HCT116 (cell line): ENCODE results near the gene PARVA. TPM values are rescaled to one million over a fixed set of nuclear protein-coding genes. Genes with fewer than 3 reads are reported as not detected.

ENCODE experiments used
- ATAC-seq: fragments of 200-7000 bp; cut with Tn5 transposase; 2 replicates; pipeline ENCODE4 v1.9.1; 2020; ENCODE audit warnings: mild to moderate bottlenecking, moderate library complexity
- BruUV-seq: library from RNA; stranded (reverse); fragments of 400-500 nt; replicated peaks from 2 replicates; lab custom pipeline; 2021; lab: Mats Ljungman, UMichigan
- CTCF ChIA-PET: fragments of 300-600 bp; sonication (Branson Sonifier 250); formaldehyde crosslinking; loops from one replicate; lab custom pipeline; 2021; ENCODE audit warnings: antibody characterized with exemption; lab: Charles Lee
- POLR2A ChIA-PET: fragments of 300-600, 350-600 bp; sonication (Branson Sonifier 250); formaldehyde crosslinking; loops from one replicate; lab custom pipeline; 2021; ENCODE audit warnings: antibody characterized with exemption; lab: Charles Lee
- RAD21 ChIA-PET, 2 experiments: fragments of 300-600 bp; sonication (Branson Sonifier 250); formaldehyde crosslinking; loops; one replicate each; lab custom pipeline; 2023; ENCODE audit warnings: low total read pairs in 2 of 2; ENCODE audit not compliant: uncharacterized antibody in 2 of 2, unreplicated experiment in 2 of 2, low non-redundant PET in 1 of 2; lab: Charles Lee
- DNase-seq: peaks from one replicate; pipeline ENCODE4 v3.0.0-alpha.2; 2010; ENCODE audit warnings: low read depth, low spot score
- H2AFZ ChIP-seq: fragments of 200-600 bp; shearing (Covaris generic), sonication (generic); 2 replicates; pipeline ENCODE4 v1.6.1; 2017; ENCODE audit warnings: low read depth, mixed run types, mixed read lengths, antibody characterized with exemption, low read length; ENCODE audit not compliant: poor library complexity, severe bottlenecking
- H3K27ac ChIP-seq: 2 replicates; pipeline ENCODE4 v1.5.1; 2012; ENCODE audit warnings: low read depth, low read length
- H3K27me3 ChIP-seq: fragments of 200-600 bp; sonication (generic); 2 replicates; pipeline ENCODE4 v1.6.1; 2016; ENCODE audit warnings: mixed run types, low read length, mixed read lengths; ENCODE audit not compliant: insufficient read depth
- H3K36me3 ChIP-seq, 2 experiments: fragments of 200-500 bp in 1 of 2; fragments of 200-600 bp in 1 of 2; sonication (Bioruptor generic) in 1 of 2; sonication (generic) in 1 of 2; 2 replicates each; pipeline versions ENCODE4 v1.5.1 to v1.6.1; 2014 to 2016; ENCODE audit warnings: low read length in 2 of 2, inconsistent platforms in 1 of 2, mixed read lengths in 1 of 2, mixed run types in 1 of 2; ENCODE audit not compliant: insufficient read depth in 2 of 2, control insufficient read depth in 1 of 2
- H3K4me1 ChIP-seq, 2 experiments: fragments of 200-600 bp in 1 of 2; sonication (generic) in 1 of 2; 2 replicates each; pipeline versions ENCODE4 v1.5.1 to v1.6.1; 2012 to 2017; ENCODE audit warnings: low read length in 2 of 2, inconsistent platforms in 1 of 2, mild to moderate bottlenecking in 1 of 2, mixed read lengths in 1 of 2, mixed run types in 1 of 2, moderate library complexity in 1 of 2; ENCODE audit not compliant: insufficient read depth in 2 of 2, control insufficient read depth in 1 of 2
- H3K4me2 ChIP-seq: fragments of 200-600 bp; sonication (generic); 2 replicates; pipeline ENCODE4 v1.6.1; 2017; ENCODE audit warnings: mixed run types, low read length, mixed read lengths
- H3K4me3 ChIP-seq, 2 experiments: fragments of 200-600 bp in 1 of 2; sonication (generic) in 1 of 2; replicated peaks in 1 of 2; 2 replicates each; pipeline ENCODE4 v1.5.1; 2011 to 2016; ENCODE audit warnings: low read length in 2 of 2, control low read depth in 1 of 2, low read depth in 1 of 2, mild to moderate bottlenecking in 1 of 2, mixed read lengths in 1 of 2, mixed run types in 1 of 2
- H3K79me2 ChIP-seq: fragments of 200-600 bp; sonication (generic); 2 replicates; pipeline ENCODE4 v1.6.1; 2017; ENCODE audit warnings: mild to moderate bottlenecking, mixed run types, low read length, moderate library complexity, mixed read lengths; ENCODE audit not compliant: insufficient read depth
- H3K9ac ChIP-seq: fragments of 200-600 bp; sonication (generic); 2 replicates; pipeline ENCODE4 v1.6.1; 2016; ENCODE audit warnings: low read length, mixed read lengths
- H3K9me2 ChIP-seq: fragments of 200-600 bp; sonication (generic), shearing (Covaris generic); 2 replicates; pipeline ENCODE4 v1.6.1; 2017; ENCODE audit warnings: mixed run types, mild to moderate bottlenecking, moderate library complexity; ENCODE audit not compliant: insufficient read depth
- H3K9me3 ChIP-seq, 2 experiments: fragments of 200-500 bp in 1 of 2; fragments of 200-600 bp in 1 of 2; sonication (Bioruptor generic) in 1 of 2; sonication (generic) in 1 of 2; 2 replicates each; pipeline ENCODE4 v1.6.1; 2014 to 2017; ENCODE audit warnings: low read length in 2 of 2, mixed read lengths in 2 of 2, inconsistent platforms in 1 of 2, low read depth in 1 of 2, mild to moderate bottlenecking in 1 of 2, mixed run types in 1 of 2, moderate library complexity in 1 of 2; ENCODE audit not compliant: control insufficient read depth in 1 of 2, insufficient read depth in 1 of 2
- H4K20me1 ChIP-seq: fragments of 200-600 bp; sonication (generic), shearing (Covaris generic); 2 replicates; pipeline ENCODE4 v1.6.1; 2017; ENCODE audit warnings: mixed run types, mild to moderate bottlenecking, moderate library complexity; ENCODE audit not compliant: insufficient read depth
- ATF3 ChIP-seq: IDR thresholded peaks from 2 replicates; pipeline ENCODE4 v1.6.1; 2012
- CBX3 ChIP-seq: IDR thresholded peaks from 2 replicates; pipeline ENCODE4 v1.6.1; 2012; ENCODE audit warnings: low read depth
- EZH2phosphoT487 ChIP-seq: fragments of 200-600 bp; IDR thresholded peaks from 2 replicates; pipeline ENCODE4 v1.6.1; 2018; ENCODE audit warnings: antibody characterized with exemption, borderline replicate concordance
- FOSL1 ChIP-seq: IDR thresholded peaks from 2 replicates; pipeline ENCODE4 v1.6.1; 2012; ENCODE audit warnings: low read depth
- MAX ChIP-seq: IDR thresholded peaks from 2 replicates; pipeline ENCODE4 v1.6.1; 2012
- SRF ChIP-seq: IDR thresholded peaks from 2 replicates; pipeline ENCODE4 v1.6.1; 2012; ENCODE audit warnings: low read depth
- TCF7L2 ChIP-seq: IDR thresholded peaks from 2 replicates; pipeline ENCODE4 v1.7.0; 2011; ENCODE audit warnings: borderline replicate concordance, inconsistent platforms; ENCODE audit not compliant: insufficient read depth, insufficient read length; ENCODE audit errors: extremely low read depth
- ZFX ChIP-seq: fragments of 450-650 bp; IDR thresholded peaks from 2 replicates; pipeline ENCODE4 v1.6.1; 2017
- ZNF274 ChIP-seq: fragments of 200-500 bp; sonication (Bioruptor generic); IDR thresholded peaks from 2 replicates; pipeline ENCODE4 v1.6.1; 2014; ENCODE audit warnings: mild to moderate bottlenecking, low read depth, low read length, inconsistent platforms
- intact Hi-C: fragments of 100-400 bp; cut with micrococcal nuclease; formaldehyde crosslinking; loops from 2 replicates; pipeline ENCODE4 v1.10.0; 2022
- total RNA-seq: library from RNA; stranded (reverse); gene quantifications from one replicate; pipeline ENCODE4 v1.2.1, GENCODE V29; 2021; ENCODE audit not compliant: unreplicated experiment
- TF ChIP-seq, protein P1 (sequence below): IDR thresholded peaks from 2 replicates; pipeline ENCODE4 v1.6.1; 2011; ENCODE audit warnings: mild to moderate bottlenecking, low read length, moderate library complexity; ENCODE audit not compliant: insufficient replicate concordance; ENCODE audit errors: extremely low read depth

The PARVA gene
- total RNA-seq, 1 experiment from 2014 or later: 18.4 TPM

- TF ChIP-seq FOSL1 (no peak), TCF7L2 (no peak), SRF (no peak), ZNF274 (no peak), ATF3 (no peak)
- TF ChIP-seq, protein P1, sequence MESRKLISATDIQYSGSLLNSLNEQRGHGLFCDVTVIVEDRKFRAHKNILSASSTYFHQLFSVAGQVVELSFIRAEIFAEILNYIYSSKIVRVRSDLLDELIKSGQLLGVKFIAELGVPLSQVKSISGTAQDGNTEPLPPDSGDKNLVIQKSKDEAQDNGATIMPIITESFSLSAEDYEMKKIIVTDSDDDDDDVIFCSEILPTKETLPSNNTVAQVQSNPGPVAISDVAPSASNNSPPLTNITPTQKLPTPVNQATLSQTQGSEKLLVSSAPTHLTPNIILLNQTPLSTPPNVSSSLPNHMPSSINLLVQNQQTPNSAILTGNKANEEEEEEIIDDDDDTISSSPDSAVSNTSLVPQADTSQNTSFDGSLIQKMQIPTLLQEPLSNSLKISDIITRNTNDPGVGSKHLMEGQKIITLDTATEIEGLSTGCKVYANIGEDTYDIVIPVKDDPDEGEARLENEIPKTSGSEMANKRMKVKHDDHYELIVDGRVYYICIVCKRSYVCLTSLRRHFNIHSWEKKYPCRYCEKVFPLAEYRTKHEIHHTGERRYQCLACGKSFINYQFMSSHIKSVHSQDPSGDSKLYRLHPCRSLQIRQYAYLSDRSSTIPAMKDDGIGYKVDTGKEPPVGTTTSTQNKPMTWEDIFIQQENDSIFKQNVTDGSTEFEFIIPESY: no peak
Measured at GRCh38 chr11:12559011-12559410, 181.6 kb downstream of the PARVA start (continued).

DNA sequence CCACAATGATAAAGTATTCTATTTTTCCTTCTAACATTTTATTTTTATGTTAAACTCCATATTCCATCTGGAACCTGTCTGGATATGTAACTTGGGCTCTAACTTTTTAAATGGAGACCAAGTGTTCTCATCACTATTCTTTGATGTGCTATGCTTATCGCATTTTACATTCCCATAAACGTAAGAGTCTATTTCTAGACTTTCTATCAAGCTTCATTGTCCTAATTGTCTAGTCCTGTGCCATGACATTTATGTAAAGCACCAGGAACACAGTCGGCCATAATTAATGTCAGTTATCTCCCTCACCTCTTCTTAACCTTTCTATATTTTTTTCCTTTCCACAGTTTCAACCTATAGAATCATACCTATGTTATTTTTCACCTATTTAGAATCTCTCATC lies 183.0 kb downstream of the PARVA start:
- no peaks in the 10 kb centered on the region for H3K27me3 ChIP-seq
- H3K9me3 ChIP-seq: no peaks in the 10 kb centered on the region
- no peak overlapping the region for H3K4me3 ChIP-seq
- no peak for TF ChIP-seq TCF7L2
- no peak for TF ChIP-seq ZNF274
- TF ChIP-seq EZH2phosphoT487: no peak
- no peak for TF ChIP-seq ATF3
- TF ChIP-seq MAX: no peak
- no peak for TF ChIP-seq CBX3
- TF ChIP-seq ZFX: no peak
- no peak overlapping the region for H3K4me2 ChIP-seq
- H3K27ac ChIP-seq: no peak overlapping the region
- ChIA-PET RAD21 (no interaction called here), POLR2A (no interaction called here), CTCF (no interaction called here)
- intact Hi-C loops: no loop called here
- no peaks in the 10 kb centered on the region for H3K79me2 ChIP-seq
- DNase-seq (no peak), ATAC-seq (no peak)
- no peak overlapping the region for H2AFZ ChIP-seq
- BruUV-seq: no TSS peak
- H3K36me3 ChIP-seq: no peaks in the 10 kb centered on the region
- H3K4me1 ChIP-seq: peaks cover 13 to 17% of the 10 kb centered on the region in 2 experiments
- no peaks in the 10 kb centered on the region for H3K9me2 ChIP-seq
- no peaks in the 10 kb centered on the region for H4K20me1 ChIP-seq
- no peak overlapping the region for H3K9ac ChIP-seq
